ENCODE results near the gene SF3B4.
A peak's percentile ranks its signal among the peaks of the same experiment; 100 is the strongest.
"Not testable (repeated sequence)": the region's sequence is repeated elsewhere in the genome, so short reads cannot be mapped to it uniquely, and the experiment has no call there.

The SF3B4 gene

DNA sequence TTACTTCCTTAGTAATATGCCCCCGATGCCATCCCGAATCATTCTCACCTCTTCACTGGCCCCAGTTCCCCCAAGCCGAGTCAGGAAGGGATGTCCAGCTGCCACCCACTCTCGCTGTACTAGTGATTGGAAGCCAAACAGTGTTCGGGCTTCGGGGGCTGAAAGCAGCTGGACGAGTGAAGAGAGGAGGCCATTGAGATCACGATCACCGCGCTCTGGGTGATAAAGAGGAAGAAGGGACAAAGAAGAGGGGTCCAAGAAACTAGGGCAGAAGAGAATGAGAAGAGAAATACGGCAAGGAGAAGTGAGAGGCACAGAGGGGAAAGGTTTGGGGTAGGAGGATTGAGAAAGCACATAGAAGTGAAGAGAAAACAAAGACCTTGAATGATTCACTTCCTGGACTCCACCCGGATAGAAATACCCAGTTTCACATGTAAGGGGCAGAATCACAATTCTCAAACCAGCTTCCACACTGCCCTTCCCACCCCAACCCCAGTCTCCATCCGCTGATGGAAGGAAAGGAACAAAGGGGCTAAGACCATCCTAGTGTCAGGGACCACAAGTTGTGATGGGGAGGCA lies 3.7 kb upstream of the SF3B4 start:
- DNase-seq: no peak

DNA sequence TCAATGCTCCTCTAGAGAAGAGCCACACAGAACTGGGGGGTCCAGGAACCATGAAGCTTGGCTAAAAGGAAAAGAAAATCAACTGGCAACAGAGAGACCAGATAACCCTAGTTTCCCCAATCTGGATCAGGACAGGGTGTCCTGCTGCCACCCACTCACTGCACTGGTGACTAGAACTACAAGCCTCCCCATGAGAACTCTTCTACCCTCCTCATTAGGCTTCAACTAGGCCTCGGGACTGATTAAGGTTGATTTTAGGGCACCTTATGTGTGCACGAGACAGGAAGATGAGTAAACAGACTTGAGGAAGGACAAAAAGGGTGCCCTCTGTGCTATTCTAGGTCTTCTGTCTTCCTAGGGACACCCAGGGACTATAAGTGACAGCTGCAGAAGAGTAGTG lies 2.3 kb upstream of the SF3B4 start:
- no peak for DNase-seq

DNA sequence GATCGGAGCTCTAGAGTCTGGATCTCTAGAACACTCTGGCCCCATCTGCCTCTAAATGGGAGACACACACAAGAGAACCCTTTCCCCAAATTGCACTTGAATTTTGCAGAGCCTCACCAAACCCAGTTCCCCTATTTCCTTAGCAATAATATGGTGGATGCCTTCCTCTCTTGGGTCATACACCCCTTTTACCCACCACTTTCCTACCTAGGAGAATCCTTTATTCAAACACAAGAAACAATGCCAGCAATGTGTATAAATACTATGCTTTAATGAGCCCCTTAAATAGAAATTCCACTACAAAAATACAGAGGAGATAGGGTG lies 760 bp upstream of the SF3B4 start:
- no peak for DNase-seq

DNA sequence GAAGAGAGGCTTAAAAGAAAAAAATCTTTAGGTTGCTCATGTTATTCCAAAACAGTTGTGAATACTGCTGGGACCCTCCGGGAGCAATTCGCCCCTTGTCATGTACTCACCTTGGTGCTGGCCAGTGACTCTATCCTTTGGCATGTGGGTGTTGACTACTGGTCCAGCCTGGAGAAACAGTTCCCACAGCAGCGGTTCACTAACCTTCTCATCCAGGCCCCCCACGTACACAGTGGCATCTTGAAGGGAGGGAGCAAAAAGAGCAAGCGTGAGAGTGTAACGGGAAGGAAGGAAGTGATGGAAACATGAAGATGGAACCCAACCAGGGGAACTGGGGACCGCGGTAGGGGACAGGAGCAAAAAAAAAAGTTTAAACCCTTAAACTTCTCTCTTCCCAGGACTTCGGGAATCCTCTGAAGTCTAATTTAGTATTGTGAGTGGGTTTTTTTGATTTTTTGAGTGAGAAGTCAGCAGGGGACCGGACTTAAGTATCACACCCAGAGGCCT lies 494 bp downstream of the SF3B4 start:
- no peak for DNase-seq

DNA sequence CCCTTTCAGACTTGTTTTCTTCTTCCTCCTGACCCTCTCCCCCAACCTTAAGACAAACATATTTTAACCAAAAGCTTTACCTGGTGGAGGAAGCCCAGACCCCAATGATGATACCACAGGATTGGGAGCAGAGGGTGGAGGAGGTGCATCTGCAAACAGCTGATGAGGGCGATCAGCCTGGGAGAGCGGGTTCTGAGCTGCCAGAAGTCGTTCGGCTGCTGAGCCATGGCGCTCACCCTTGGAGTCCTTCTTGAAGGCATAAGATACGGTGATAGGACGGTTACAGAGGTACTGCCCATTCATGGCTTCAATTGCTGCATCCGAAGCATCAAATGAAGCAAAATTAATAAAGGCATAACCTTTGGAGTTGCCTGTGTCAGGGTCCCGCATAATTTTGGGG lies 1.3 kb downstream of the SF3B4 start:
- no peak for DNase-seq

DNA sequence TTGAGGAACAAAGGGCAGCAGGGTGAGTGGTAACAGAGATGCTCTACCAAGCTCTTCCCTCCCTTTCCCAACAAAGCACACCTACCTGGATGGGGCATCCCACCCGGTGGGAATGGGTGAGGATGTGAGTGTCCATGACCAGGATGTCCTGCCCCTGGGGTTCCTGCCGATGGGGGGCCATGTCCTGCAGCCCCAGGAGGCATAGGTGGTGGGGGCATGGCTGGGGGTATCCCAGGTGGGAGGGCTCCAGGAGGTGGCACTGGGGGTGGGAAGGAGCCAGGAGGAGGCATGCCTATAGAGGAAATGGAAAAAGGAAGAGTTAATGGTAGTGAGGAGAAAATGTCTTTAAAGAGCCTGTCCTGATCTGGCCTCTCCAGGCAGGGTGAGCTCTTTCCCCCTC lies 1.9 kb downstream of the SF3B4 start:
- DNase-seq: no peak

DNA sequence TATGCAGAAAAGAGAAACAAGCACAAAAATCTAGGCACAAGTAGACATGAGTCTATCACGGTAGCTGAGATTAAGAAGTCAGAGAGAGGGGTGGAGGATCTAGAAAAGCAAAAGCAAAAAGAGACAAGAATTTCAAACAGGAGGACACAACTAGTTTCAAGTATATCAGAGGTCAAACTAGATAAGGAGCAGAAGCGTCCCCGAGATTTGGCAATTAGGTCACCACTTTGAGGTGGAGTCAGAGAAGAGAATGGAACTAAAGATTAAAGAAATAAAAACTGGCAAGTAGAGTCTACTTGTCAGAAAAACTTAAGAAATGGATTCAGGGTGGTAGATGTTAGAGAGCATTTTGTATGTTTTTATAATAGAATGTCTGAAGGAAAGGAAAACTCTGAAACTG lies 2.3 kb downstream of the SF3B4 start:
- no peak for DNase-seq

DNA sequence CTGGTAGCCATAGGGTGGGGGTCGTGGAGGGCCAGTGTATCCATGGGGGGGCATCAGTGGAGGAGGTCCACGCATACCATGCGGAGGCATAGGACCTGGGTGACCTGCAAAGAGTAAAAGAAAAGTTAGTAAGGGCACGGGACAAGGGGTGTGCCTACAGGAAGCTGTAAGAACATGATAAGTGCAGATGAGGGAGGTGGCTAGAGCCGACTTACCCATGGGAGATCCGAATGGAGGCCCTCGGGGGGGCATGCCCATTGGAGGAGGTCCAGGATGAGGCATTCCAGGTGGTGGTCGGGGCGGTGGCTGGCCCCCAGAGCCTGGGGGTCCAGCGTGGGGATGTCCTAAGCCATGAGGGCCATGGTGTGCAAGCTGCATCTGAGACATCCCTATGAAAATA lies 4.0 kb downstream of the SF3B4 start:
- DNase-seq: no peak

DNA sequence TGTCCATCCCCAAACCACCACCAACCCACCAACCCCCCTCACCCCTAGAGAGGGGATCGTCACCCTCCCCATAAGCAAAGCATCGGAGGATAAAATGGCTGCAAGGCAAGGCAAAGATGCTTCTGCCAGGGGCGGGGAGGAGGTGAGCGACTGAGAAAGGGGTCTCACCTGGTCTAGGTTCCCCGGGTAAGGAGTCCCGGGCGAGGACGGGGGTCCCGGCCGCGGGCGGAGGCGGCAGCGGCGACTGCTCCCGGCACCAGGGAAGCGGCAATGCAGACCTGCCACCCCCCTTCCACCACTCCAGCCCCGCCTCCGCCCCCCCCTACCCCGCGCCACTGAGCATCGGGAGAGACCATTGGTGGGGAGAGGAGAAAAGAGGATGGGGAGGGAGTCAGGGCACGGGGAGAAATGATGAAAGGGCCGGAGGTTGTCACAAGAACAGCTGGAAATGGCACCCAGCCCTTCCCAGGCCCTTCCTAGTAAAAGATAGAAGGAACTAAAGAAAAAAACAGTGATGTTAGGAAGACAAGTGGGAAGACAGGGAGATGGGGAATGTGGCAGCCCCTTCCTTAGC lies 9.9 kb downstream of the SF3B4 start, which contains the start of gene SV2A:
TSS of gene SV2A (minus strand) at position 274 of the 574 bp plus-strand sequence. CDS start 4,004 bp downstream, outside the sequence.
- DNase-seq: peak; percentile 35 to 60

DNA sequence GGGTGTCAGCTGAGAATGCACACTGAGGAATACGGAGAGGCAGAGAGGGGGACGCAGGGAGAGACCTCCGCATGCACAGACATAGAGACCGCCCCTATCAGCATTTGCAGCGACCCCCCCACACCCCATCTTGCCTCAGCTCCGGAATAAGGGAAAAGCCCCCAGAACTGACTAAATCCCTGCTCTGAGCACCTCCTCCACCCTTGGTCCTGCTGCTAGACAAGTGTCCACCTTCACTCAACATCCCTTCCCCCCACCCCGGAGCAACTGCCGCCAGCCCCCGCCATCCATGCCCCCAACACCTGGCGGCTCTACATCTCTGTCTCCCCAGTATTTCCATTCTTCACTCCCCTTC lies 10.7 kb downstream of the SF3B4 start:
- no peak for DNase-seq

DNA sequence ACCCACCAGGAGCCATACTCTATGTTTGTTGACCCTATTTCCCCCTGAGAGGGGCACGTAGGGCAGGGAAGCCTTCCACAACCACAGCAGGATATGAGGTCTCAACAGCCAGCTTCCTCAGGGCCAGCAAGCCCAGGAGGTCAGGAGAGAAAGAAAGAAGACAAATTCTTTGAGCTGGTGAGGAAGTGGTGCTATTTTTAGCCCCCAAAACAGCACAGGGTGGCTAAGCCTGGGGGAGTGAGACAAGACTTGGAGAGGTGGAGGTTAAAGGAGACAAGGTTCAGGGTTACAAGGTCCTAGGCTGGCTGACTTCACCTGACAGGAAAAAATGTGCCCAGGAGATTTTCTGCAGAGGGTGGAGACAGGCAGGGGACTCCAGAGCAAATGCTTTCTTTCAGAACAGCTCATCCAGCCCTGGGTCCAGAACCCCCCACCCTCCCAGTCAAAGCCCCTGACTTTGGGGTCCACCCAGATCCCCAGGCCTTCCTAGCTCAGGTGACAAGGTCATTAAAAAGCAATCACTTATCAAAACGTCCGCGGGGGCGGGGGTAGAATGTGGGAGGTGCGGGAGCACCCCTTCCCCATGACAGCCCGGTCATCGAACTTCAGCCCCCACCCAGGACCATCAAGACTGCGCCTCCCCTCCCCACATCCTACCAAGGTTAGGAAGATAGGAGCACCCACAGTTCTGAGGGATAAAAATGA lies 11.3 kb downstream of the SF3B4 start:
- no peak for DNase-seq

DNA sequence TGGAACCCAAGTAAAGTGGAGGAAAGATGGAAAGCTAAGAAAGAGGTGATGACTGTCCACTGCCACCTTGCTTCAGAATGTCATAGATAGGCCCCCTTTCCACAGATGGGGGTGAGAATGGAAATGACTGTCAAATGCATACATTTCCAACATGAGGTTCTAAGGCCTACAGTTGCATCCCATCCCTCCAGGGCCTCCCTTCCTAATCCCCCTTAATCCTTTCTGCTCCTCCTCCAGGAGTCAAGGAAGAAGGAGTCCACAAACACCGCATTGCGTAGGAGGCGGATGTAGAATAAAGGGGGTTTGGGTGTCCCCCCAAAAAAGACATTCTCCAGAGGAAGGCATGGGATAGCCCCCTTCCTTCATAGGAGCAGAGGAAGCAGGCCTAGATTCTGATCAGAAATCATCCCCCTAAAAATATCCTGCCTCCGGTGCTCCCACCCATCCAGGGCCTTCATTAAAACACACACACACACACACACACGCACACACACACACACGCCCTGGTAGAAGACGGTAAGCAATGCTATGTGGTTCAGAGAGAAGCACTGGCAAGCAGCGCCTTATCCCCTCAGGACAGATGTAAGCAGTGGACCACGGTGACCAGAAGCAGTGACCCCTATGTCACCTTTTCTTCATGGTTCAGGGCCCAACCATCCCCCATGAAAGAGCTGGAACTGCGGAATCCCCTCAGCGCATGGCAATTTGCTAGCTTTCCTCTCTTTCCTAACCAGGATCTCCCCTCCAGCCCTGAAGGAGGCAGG lies 12.0 kb downstream of the SF3B4 start:
- DNase-seq: no peak

DNA sequence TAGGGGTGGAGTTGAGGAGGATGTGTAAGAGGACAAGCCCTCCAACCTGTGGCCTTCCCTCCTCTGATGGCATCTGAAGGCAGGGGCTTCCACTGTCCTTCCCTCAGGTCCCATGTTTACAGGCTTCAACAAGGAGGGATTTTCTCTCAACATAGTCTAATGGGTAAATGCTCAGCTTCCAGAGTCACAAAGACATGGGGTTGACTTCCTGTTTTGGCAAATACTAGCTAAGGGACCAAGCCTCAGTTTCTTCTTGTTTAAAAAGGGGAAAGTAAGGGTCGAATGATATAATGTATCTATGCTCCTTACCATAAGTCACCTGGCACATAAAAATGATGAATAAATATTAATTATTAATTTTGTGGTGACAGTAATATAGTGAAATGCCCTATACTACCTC lies 13.1 kb downstream of the SF3B4 start:
- no peak for DNase-seq

DNA sequence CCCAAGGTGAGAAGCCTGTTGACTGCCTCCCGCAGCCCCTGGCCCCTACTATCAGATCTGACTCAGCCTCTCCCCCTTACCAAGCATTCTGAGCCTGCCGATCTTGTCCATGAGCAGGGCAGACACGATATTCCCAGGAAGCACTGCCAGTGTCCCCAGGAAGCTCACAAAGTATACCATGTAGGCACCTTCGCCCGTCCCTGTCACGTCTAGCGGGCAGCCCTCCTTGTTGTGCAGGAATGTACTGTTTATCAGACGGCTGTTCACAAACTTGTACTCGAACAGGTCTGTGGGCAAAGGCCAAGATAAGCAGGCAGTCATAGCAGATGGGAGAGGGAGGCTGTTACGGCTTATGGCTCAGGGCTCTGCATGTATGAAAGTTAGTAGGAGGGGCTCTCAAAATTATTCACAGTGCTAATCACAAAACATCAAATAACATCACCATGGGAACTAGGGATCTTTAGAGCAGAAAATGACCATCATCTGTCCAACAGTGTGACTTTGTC lies 21.0 kb downstream of the SF3B4 start:
- DNase-seq: no peak

DNA sequence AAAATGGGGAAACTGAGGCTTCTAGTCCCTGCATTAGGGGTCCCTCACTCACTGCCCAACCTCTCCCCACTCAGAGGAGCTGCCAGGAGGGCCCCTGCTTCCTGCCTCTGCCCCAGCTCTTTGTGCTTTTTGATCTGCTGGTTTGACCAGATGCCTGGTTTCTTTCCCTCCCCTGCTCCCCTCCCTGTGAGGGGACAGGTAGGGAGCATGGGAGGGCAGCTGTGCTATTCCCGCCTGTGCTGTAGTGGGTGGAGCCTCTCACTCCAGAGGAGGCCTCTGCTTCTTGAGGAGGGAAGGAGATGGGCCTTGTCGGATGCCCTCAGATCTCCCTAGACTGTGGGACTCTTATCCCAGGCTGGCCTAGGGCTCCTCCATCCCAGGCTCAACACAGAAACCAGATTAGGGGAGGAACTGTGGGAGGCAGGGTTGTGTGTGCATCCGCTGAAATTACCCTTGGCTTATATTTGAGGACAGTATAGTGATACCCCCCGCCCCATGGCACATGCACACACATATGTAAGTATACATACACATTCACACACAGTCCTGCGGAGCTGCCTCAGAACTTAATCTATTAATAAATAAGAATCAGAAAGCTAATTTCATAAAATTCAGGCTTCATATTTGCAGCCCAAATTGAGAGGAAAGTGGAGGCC lies 23.6 kb downstream of the SF3B4 start:
- DNase-seq: no peak

DNA sequence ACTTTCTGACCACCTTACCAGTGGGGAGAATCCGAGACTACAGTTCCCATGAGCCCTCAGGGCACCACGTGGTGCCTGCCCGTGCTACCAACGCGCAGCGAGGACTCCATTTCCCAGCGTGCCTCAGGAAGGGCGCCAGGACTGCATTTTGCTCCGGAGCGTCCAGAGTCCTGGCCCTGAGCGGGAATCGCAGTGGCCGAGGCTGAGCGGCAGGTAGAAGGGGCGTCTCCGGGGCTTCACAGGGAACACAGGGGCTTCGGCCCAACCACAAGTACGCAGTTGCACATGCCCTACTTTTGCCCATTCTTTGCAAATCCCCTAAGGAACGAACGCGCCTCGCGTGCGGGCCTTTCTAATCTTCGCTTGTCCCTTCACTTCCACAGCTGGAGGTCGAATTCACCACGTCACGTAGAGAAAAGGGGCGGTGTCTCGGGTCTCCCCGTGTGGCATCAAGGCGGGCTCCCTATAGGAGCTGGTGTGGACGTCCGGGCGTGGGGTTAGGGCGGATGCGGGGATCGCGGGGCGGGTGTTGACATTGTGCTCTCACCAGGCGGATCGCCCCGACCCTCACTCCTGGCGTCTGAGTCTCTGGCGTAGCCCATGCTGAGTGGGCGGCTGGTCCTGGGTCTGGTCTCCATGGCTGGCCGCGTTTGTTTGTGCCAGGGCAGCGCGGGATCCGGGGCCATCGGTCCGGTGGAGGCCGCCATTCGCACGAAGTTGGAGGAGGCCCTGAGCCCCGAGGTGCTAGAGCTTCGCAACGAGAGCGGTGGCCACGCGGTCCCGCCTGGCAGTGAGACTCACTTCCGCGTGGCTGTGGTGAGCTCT lies 27.9 kb downstream of the SF3B4 start, which contains the start of gene BOLA1:
TSS of gene BOLA1 (plus strand) at position 109 of the 825 bp plus-strand sequence. CDS start at position 601, 492 bp downstream.
- DNase-seq: peak; percentile 90 to 94

DNA sequence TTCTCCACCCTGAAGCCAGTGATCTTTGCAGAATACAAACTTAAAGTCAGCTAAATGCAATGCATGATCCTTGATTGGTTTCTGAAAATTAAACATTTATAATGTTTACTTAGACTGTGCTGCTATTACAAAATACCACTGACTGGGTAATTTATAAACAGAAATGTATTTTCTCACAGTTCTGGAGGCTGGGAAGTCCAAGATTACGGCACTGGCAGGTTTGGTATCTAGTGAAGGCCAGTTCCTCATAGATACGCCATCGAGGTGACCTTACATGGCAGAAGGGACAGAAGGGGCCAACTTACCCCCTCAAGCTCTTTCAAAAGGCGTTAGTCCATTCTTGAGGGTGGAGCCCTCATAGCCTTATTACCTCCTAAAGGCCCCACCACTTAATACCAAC lies 31.0 kb downstream of the SF3B4 start:
- no peak for DNase-seq

DNA sequence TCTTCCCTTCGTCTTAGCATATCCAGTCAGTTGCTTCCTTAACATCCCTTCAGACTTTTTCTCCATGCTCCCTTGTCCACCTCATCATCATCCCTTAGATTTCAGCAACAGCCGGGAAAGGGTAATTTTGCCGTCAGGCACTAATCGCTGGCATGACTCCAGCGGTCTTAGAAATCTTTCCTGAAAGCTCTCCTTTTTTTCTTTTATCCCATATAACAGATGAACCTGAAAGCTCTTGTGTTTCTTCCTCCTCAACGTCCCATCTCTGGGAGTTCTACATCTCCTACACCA lies 38.7 kb downstream of the SF3B4 start:
- DNase-seq: no peak

DNA sequence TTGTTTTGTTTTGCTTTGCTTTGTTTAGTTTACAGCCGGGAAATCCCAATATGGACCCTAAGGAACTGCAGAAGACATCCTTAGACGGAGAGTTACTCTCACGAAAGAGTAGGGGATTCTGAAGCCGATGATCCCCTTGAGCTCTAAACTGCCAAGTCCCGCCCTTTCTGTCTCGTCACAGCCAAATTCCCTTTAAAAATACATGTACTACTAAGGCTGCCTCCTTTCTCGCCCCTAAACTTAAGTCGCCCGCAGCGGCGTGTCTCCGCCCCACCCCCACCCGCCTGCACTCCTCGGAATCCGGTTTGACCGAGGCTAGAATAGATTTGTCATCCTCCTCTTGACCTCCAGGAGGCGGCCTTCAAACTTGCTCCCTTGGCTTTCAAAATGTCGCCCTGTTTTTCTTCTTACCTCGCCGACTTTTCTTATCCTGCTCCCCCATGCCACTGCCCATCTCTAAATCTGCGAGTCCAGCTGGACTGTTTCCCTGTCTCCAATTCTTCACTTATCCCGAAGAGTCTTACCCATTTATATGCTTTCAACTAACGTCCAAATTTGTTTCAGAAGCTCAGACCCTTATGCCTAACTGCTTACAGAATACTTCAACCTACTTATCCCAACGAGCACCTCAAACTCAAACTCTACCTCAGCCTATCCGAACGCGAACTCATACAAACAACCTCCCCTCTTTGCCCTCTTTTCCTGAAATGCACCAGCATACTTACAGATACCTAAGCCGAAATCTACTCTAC lies 39.2 kb downstream of the SF3B4 start:
- peak; percentile 67 to 74 for DNase-seq

DNA sequence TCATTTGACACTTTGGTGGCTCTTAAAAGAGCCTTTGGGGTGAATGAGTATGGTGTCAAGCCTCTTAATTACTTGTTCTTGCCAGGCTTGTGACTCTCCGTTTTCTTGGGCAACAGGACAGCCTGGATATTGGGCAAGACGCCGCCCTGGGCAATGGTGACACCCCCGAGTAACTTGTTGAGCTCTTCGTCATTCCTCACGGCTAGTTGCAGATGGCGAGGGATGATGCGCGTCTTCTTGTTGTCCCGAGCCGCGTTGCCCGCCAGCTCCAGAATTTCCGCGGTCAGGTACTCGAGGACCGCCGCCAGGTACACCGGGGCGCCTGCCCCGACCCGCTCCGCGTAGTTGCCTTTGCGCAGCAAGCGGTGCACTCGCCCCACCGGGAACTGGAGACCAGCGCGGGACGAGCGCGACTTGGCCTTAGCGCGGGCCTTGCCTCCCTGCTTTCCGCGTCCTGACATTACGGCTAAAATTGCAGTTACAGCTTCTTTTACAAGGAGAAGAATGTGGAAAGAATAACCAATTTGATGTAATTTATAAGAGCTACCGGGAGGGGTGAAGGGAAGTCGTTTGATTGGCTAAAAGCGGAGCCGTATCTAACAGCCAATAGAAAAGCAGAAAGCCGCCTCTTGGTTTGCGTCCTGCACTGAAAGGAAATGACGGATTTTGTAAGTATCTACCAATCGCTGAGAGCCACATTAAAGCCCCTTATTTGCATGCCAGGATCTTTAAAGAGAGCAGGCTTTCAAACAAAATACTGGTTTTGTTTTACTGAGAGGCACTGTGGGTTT lies 40.0 kb downstream of the SF3B4 start:
- DNase-seq: peak; percentile 93 to 94

DNA sequence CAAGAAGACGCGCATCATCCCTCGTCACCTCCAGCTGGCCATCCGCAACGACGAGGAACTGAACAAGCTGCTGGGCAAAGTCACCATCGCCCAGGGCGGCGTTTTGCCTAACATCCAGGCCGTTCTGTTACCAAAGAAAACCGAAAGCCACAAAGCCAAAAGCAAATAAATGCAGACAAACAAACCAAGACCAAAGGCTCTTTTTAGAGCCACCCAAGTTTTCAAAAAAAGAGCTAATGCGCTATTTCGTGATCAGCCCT lies 40.5 kb downstream of the SF3B4 start:
- not testable (repeated sequence) for DNase-seq

Measured in NCI-H1930 (cell line).